Stomach (tissue), 9 donors: ENCODE measurements around the gene RAB40B. TPM values are rescaled to one million over a fixed set of nuclear protein-coding genes. Genes with fewer than 3 reads are reported as not detected.

Source experiments
- DNase-seq, 2 donors: peaks; one replicate each; pipeline versions ENCODE4 v3.0.0 to v3.0.0-alpha.2; 2013 to 2019
- H3K27ac ChIP-seq, 5 donors: fragments of 200-600 bp in 4 of 5; sonication (generic) in 4 of 5; one replicate each; pipeline ENCODE4 v1.5.1; 2013 to 2019; ENCODE audit warnings: mild to moderate bottlenecking in 1 of 5, moderate library complexity in 1 of 5
- H3K27me3 ChIP-seq, 3 donors: fragments of 200-600 bp; sonication (generic); one replicate each; pipeline ENCODE4 v1.5.1; 2017 to 2019; ENCODE audit warnings: mixed run types in 1 of 3
- H3K36me3 ChIP-seq, 4 donors: fragments of 200-600 bp; sonication (generic); 1 replicate in 3 of 4; 2 replicates in 1 of 4; pipeline ENCODE4 v1.5.1; 2016 to 2019
- H3K4me1 ChIP-seq, 4 donors: fragments of 200-600 bp; sonication (generic); one replicate each; pipeline ENCODE4 v1.5.1; 2016 to 2019
- H3K4me3 ChIP-seq, 4 donors: fragments of 200-600 bp; sonication (generic) in 3 of 4; one replicate each; pipeline ENCODE4 v1.5.1; 2016 to 2019; ENCODE audit warnings: mild to moderate bottlenecking in 1 of 4
- H3K9me3 ChIP-seq, 4 donors: fragments of 200-600 bp; sonication (generic); one replicate each; pipeline ENCODE4 v1.5.1; 2016 to 2019
- EP300 ChIP-seq: sonication (generic); formaldehyde crosslinking; IDR thresholded peaks from one replicate; pipeline ENCODE4 v1.6.1; 2017; ENCODE audit warnings: antibody characterized with exemption
- POLR2A ChIP-seq, 4 donors: fragments of 450-650 bp; IDR thresholded peaks; one replicate each; pipeline ENCODE4 v1.6.1; 2016; ENCODE audit warnings: antibody characterized with exemption in 4 of 4, control low read depth in 2 of 4, mild to moderate bottlenecking in 1 of 4, moderate library complexity in 1 of 4
- POLR2AphosphoS5 ChIP-seq, 3 donors: sonication (generic); formaldehyde crosslinking; IDR thresholded peaks; one replicate each; pipeline ENCODE4 v1.6.1; 2016; ENCODE audit warnings: antibody characterized with exemption in 3 of 3
- WGBS, 5 donors: extraction: QIAGEN DNeasy Blood & Tissue Kit in 3 of 5; methylation state at CpG; one replicate each; pipeline versions ENCODE4 v1.1.5 to v1.1.7; 2013 to 2018; 5-methylcytosine and 5-hydroxymethylcytosine counted together
- intact Hi-C: fragments of 100-400 bp; cut with DNase I; formaldehyde crosslinking; loops from one replicate; pipeline ENCODE4 v1.15.1; 2023; ENCODE audit warnings: low total_unique reads
- polyA plus RNA-seq, 3 donors: library from polyadenylated mRNA; stranded (reverse); fragments of 200-250 nt; gene quantifications; one replicate each; pipeline ENCODE4 v1.2.3, GENCODE V29; 2013
- total RNA-seq, 5 donors: library from RNA; depleted of rRNA; stranded (reverse); fragments of >200 nt; gene quantifications; one replicate each; pipeline versions ENCODE4 v1.1.0 to v1.2.3, GENCODE V29; 2014 to 2016
- TF ChIP-seq, protein P1 (sequence below), 7 experiments: fragments of 450-650 bp in 4 of 7; fragments of 200-600 bp in 3 of 7; sonication (generic) in 3 of 7; IDR thresholded peaks; one replicate each; pipeline ENCODE4 v1.5.1; 2016 to 2019; ENCODE audit warnings: antibody characterized with exemption in 7 of 7, control low read depth in 2 of 7, mild to moderate bottlenecking in 1 of 7
- donor health status: healthy with polysubstance abuse.
- donor health status: Bipolar disorder and iron deficiency.
- donor health status: healthy.

The RAB40B gene
- total and polyA plus RNA-seq, 8 donors = 7.6 to 133 (median 22.2) TPM

DNA sequence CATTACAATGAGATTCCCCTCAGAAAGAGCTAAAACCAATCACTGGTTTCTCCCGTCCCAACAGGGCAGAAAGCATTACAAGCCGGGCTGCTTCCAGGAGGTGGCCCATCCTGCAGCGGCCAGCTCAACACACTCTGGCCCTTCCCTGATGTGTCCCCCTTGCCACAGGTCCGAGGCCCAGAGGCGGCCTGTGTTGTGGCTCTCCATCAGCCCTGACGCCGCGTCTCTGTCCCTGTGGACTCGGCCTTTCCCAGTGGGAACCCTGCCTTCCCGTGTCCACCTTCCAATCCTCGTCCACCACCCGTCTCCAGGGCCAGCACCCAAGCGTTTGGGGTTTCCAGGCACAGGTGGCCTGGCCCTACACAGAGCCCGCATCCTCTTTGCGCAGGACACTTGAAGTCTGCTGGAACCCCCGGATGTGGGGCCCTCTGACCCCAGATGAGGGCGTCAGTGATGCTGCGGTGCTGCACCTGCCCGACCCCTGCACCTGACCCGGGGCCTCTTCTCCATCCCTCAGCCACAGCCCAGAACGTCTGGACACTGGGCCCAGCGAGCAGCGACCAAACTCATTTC lies 21.1 kb downstream of the RAB40B start:
- WGBS, 5 donors = 88 to 89% (median 88%) methylated on average over 22 to 23 of the region's 23 CpGs

DNA sequence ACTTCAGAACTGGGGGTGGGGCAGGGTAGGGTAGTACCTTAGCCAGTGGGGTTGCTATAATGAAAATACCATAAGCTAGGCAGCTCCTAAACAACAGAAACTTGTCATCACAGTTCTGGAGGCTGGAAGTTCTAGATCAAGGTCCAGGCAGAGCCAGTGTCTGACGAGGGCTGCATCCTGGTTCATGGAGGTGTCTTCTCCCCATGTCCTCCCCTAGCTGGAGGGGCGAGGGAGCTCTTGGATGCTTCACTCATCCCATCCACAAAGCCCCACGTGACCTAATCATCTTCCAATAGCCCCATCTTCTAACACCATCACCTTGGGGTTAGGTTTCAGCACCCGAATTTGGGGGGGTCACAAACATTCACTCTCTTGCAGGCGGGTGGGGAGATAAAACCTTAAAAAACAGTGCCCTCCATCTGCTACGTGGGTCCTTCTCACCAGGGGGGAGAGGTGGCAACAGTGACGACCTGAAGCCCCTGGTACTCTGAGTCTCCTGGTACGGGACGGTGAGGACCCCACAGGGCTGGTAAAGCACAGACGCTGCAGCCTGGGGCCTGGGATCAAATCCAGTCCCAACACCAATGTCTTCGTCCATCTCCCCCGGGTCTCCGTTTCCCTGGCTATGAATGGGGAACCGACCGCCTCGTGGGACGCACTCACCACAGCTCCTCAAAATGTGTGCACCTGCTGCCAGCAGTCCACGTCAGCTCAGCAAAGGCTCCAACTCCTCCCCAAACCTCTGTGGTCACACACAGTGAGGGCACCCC lies 22.8 kb downstream of the RAB40B start:
- whole genome bisulfite sequencing, 5 donors = 84 to 86% (median 84%) methylated on average over 18 of the region's 18 CpGs
- intact Hi-C loops = no loop called here
- H3K27ac ChIP-seq = no peak overlapping the region

More for the DNA sequence above, 21.1 kb downstream of the RAB40B start:
- Histone ChIP-seq H3K4me3 (no peak overlapping the region), H3K27me3 (no peaks in the 10 kb centered on the region), H3K36me3 (peaks cover 0 to 3% (median 0%) of the 10 kb centered on the region in 4 donors), H3K4me1 (peaks cover 6 to 22% (median 16%) of the 10 kb centered on the region in 4 donors), H3K9me3 (peaks cover 0 to 8% (median 6%) of the 10 kb centered on the region in 4 donors), H3K27ac (no peak overlapping the region)
- DNase-seq = no peak
- no peak for TF ChIP-seq EP300
- TF ChIP-seq POLR2AphosphoS5 (IDR thresholded peaks at IDR 0.05) = no peak
- TF ChIP-seq, protein P1, sequence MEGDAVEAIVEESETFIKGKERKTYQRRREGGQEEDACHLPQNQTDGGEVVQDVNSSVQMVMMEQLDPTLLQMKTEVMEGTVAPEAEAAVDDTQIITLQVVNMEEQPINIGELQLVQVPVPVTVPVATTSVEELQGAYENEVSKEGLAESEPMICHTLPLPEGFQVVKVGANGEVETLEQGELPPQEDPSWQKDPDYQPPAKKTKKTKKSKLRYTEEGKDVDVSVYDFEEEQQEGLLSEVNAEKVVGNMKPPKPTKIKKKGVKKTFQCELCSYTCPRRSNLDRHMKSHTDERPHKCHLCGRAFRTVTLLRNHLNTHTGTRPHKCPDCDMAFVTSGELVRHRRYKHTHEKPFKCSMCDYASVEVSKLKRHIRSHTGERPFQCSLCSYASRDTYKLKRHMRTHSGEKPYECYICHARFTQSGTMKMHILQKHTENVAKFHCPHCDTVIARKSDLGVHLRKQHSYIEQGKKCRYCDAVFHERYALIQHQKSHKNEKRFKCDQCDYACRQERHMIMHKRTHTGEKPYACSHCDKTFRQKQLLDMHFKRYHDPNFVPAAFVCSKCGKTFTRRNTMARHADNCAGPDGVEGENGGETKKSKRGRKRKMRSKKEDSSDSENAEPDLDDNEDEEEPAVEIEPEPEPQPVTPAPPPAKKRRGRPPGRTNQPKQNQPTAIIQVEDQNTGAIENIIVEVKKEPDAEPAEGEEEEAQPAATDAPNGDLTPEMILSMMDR (IDR thresholded peaks at IDR 0.05) = no peak
- TF ChIP-seq POLR2A (IDR thresholded peaks at IDR 0.05) = no peak
- intact Hi-C loops = no loop called here

DNA sequence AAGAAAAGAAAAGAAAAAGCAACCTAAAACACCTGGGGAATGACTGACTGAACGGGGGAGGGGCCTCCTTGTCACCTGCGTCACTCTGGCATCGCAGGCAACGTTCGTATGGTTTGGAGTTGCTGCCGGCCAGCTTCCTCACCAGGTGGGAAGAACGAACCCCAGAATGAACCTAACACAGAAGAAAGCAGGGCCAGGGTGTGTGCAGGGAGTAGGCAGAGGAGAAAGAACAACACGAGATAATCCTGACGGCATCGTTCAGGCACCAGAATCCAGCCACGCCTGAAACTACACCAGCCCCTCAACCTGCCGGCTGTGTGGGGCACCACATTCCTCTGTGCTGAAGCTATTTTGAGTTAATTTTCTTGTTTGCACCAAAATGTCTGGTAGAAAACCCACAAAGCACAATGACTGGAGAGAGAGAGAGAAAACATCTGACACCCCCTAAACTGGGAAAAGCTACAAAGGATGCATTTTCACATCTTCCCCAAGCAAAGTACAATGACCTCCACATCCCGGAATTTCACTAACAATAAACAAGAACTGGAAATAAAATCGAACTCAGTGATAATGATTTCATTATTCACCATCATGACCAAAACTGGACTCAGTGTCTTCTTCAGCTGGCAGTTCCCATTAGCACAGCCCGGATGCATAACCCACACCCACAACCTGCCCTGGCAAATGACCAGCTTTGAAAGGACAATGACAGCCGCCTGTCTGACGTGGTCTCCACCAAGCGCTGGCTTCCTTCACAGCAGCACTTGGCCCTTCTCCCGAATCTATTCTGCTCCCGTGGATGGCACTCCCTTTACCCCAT lies 23.6 kb downstream of the RAB40B start:
- intact Hi-C loops = no loop called here
- TF ChIP-seq POLR2A (IDR thresholded peaks at IDR 0.05) (no peak), EP300 (no peak)

More for the DNA sequence above, 22.8 kb downstream of the RAB40B start:
- Histone ChIP-seq H3K36me3 (peaks cover 0 to 3% (median 0%) of the 10 kb centered on the region in 4 donors), H3K9me3 (no peaks in the 10 kb centered on the region), H3K4me1 (peaks cover 6 to 26% (median 17%) of the 10 kb centered on the region in 4 donors), H3K4me3 (no peak overlapping the region), H3K27me3 (no peaks in the 10 kb centered on the region)
- TF ChIP-seq POLR2AphosphoS5 (IDR thresholded peaks at IDR 0.05) (no peak), EP300 (no peak), POLR2A (IDR thresholded peaks at IDR 0.05) (no peak)
- TF ChIP-seq, protein P1 (IDR thresholded peaks at IDR 0.05) = no peak
- no peak for DNase-seq

GRCh38 chr17:82670661-82671450 lies 27.6 kb downstream of the RAB40B start:
- no peak for TF ChIP-seq EP300
- TF ChIP-seq POLR2A (IDR thresholded peaks at IDR 0.05) = no peak
- TF ChIP-seq POLR2AphosphoS5 (IDR thresholded peaks at IDR 0.05) = no peak
- Histone ChIP-seq H3K9me3 (no peaks in the 10 kb centered on the region), H3K27ac (peak overlapping the region; percentile 2 to 81 (median 43)), H3K36me3 (peaks cover 0 to 16% (median 10%) of the 10 kb centered on the region in 4 donors), H3K4me1 (peaks cover 0 to 33% (median 18%) of the 10 kb centered on the region in 4 donors), H3K4me3 (no peak overlapping the region), H3K27me3 (no peaks in the 10 kb centered on the region)
- peak in 1 of 2 donors; percentile 53 for DNase-seq
- intact Hi-C loops = no loop called here
- WGBS, 5 donors = 86 to 89% (median 87%) methylated on average over 19 of the region's 19 CpGs

More for the DNA sequence above, 23.6 kb downstream of the RAB40B start:
- Histone ChIP-seq H3K4me3 (no peak overlapping the region), H3K36me3 (peaks cover 0 to 3% (median 0%) of the 10 kb centered on the region in 4 donors), H3K4me1 (peaks cover 3 to 22% (median 14%) of the 10 kb centered on the region in 4 donors), H3K27me3 (no peaks in the 10 kb centered on the region), H3K9me3 (no peaks in the 10 kb centered on the region), H3K27ac (no peak overlapping the region)
- 68 to 78% (median 75%) methylated on average over 20 of the region's 20 CpGs for WGBS, 5 donors
- DNase-seq = peak in 1 of 2 donors; percentile 60
